Measurements from ENCODE around the gene MGST2. TPM values are rescaled to one million over a fixed set of nuclear protein-coding genes. Genes with fewer than 3 reads are reported as not detected.

The MGST2 gene
- total and polyA plus RNA-seq, 8 donors, result 7.6 to 271 (median 47.3) TPM

GRCh38 chr4:139669335-139669734 is 3.7 kb downstream of the MGST2 start:
- no peaks in the 10 kb centered on the region for H3K27me3 ChIP-seq
- peaks cover 15 to 43% (median 39%) of the 10 kb centered on the region in 4 donors for H3K4me1 ChIP-seq
- 80 to 87% (median 81%) methylated on average over 6 of the region's 6 CpGs for WGBS, 5 donors
- H3K9me3 ChIP-seq, result no peaks in the 10 kb centered on the region
- no peak overlapping the region for H3K4me3 ChIP-seq
- DNase-seq, result no peak
- H3K36me3 ChIP-seq, result peaks cover 0 to 26% (median 21%) of the 10 kb centered on the region in 4 donors
- intact Hi-C loops (cut with DNase I; ENCODE audit: low total_unique reads), result no loop called here
- no peak overlapping the region for H3K27ac ChIP-seq
- no peak for TF ChIP-seq EP300 (IDR thresholded peaks at IDR 0.05)
- TF ChIP-seq, protein P1, sequence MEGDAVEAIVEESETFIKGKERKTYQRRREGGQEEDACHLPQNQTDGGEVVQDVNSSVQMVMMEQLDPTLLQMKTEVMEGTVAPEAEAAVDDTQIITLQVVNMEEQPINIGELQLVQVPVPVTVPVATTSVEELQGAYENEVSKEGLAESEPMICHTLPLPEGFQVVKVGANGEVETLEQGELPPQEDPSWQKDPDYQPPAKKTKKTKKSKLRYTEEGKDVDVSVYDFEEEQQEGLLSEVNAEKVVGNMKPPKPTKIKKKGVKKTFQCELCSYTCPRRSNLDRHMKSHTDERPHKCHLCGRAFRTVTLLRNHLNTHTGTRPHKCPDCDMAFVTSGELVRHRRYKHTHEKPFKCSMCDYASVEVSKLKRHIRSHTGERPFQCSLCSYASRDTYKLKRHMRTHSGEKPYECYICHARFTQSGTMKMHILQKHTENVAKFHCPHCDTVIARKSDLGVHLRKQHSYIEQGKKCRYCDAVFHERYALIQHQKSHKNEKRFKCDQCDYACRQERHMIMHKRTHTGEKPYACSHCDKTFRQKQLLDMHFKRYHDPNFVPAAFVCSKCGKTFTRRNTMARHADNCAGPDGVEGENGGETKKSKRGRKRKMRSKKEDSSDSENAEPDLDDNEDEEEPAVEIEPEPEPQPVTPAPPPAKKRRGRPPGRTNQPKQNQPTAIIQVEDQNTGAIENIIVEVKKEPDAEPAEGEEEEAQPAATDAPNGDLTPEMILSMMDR (IDR thresholded peaks at IDR 0.05), result no peak
- no peak for TF ChIP-seq POLR2AphosphoS5 (IDR thresholded peaks at IDR 0.05)
- TF ChIP-seq POLR2A (IDR thresholded peaks at IDR 0.05), result no peak

DNA sequence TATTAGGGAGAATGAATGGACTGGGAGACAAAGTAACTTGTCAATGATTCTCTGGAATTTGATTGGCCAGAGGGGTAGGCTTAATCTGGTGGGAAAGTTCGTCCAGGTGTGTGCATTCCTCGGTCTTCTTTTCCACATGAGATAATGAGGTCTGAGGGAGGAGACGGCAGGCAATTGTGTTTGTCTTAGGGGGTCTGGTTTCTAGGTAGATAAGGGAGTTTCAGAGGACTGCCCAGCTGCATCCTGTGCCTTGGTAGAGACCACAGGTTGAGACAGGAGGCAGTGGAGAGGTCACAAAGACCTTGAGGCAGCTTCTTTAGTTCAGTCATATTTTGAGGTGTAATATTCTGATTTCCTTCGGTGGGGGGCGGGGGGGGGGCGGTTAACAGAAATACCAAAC is 4.3 kb downstream of the MGST2 start:
- H3K27ac ChIP-seq, result no peak overlapping the region
- WGBS, 5 donors, result 47 to 64% (median 53%) methylated on average over 6 of the region's 6 CpGs
- H3K4me1 ChIP-seq, result peaks cover 9 to 38% (median 33%) of the 10 kb centered on the region in 4 donors
- H3K27me3 ChIP-seq, result no peaks in the 10 kb centered on the region
- intact Hi-C loops (cut with DNase I; ENCODE audit: low total_unique reads), result no loop called here
- H3K36me3 ChIP-seq, result peaks cover 0 to 26% (median 21%) of the 10 kb centered on the region in 4 donors
- H3K9me3 ChIP-seq, result no peaks in the 10 kb centered on the region
- no peak for DNase-seq
- H3K4me3 ChIP-seq, result no peak overlapping the region
- TF ChIP-seq POLR2A (IDR thresholded peaks at IDR 0.05) (no peak), EP300 (IDR thresholded peaks at IDR 0.05) (no peak), POLR2AphosphoS5 (IDR thresholded peaks at IDR 0.05) (no peak)
- TF ChIP-seq, protein P1 (IDR thresholded peaks at IDR 0.05), result no peak

- intact Hi-C loops (cut with DNase I; ENCODE audit: low total_unique reads), result no loop called here
- peaks cover 0 to 26% (median 21%) of the 10 kb centered on the region in 4 donors for H3K36me3 ChIP-seq
- peaks cover 3 to 34% (median 27%) of the 10 kb centered on the region in 4 donors for H3K4me1 ChIP-seq
- no peak overlapping the region for H3K27ac ChIP-seq
- H3K9me3 ChIP-seq, result no peaks in the 10 kb centered on the region
- TF ChIP-seq POLR2AphosphoS5 (IDR thresholded peaks at IDR 0.05), result no peak
- TF ChIP-seq, protein P1 (IDR thresholded peaks at IDR 0.05), result no peak
- no peaks in the 10 kb centered on the region for H3K27me3 ChIP-seq
- H3K4me3 ChIP-seq, result no peak overlapping the region
- no peak for DNase-seq
- WGBS, 5 donors, result 81 to 95% (median 91%) methylated on average over 3 of the region's 3 CpGs
These were observed 5.2 kb downstream of the MGST2 start for GRCh38 chr4:139670775-139671174.

DNA sequence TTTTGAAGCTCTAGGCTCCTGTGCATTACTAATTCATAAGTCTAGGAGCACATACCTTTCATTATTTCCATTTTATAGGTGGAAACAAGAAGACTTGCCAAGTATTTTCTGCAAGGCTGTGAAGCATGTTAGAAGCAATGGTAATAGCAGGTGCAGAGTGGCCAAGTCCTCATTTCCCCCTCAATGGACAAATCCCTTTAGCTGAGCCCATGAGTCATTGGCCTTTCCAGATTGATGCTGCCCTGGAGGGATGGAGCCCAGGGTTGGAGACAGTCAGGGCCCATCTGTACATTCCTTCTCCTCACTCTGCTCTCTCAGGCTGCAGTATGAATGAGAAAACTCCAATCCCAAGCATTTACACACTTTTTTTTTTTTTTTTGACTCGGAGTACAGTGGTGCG is 6.6 kb downstream of the MGST2 start:
- WGBS, 5 donors, result 96 to 98% (median 97%) methylated on average over 2 of the region's 2 CpGs
- TF ChIP-seq POLR2AphosphoS5 (IDR thresholded peaks at IDR 0.05) (no peak), EP300 (IDR thresholded peaks at IDR 0.05) (no peak), POLR2A (IDR thresholded peaks at IDR 0.05) (no peak)
- TF ChIP-seq, protein P1 (IDR thresholded peaks at IDR 0.05), result no peak
- no peaks in the 10 kb centered on the region for H3K27me3 ChIP-seq
- H3K9me3 ChIP-seq, result no peaks in the 10 kb centered on the region
- intact Hi-C loops (cut with DNase I; ENCODE audit: low total_unique reads), result no loop called here
- H3K36me3 ChIP-seq, result peaks cover 0 to 26% (median 21%) of the 10 kb centered on the region in 4 donors
- H3K27ac ChIP-seq, result no peak overlapping the region
- H3K4me1 ChIP-seq, result peaks cover 3 to 30% (median 20%) of the 10 kb centered on the region in 4 donors
- DNase-seq, result no peak
- no peak overlapping the region for H3K4me3 ChIP-seq

Data from stomach (tissue), 9 donors.